Large intestine (tissue), 3 donors: ENCODE results near the gene DHRS4. TPM values are rescaled to one million over a fixed set of nuclear protein-coding genes. Genes with fewer than 3 reads are reported as not detected.
"Not testable (repeated sequence)": the region's sequence is repeated elsewhere in the genome, so short reads cannot be mapped to it uniquely, and the experiment has no call there.

ENCODE experiments used
- DNase-seq, 2 donors: peaks; one replicate each; pipeline versions ENCODE4 v3.0.0 to v3.0.0-alpha.2; 2013
- H3K27ac ChIP-seq: one replicate; pipeline ENCODE4 v1.5.1; 2013; ENCODE audit warnings: low read length
- H3K27me3 ChIP-seq: 2 replicates; pipeline ENCODE4 v1.6.1; 2013; ENCODE audit warnings: low read length; ENCODE audit not compliant: control insufficient read depth, insufficient read depth
- H3K36me3 ChIP-seq: 2 replicates; pipeline ENCODE4 v1.6.1; 2013; ENCODE audit warnings: low read length; ENCODE audit not compliant: control insufficient read depth, insufficient read depth
- H3K4me1 ChIP-seq: one replicate; pipeline ENCODE4 v1.6.1; 2013; ENCODE audit warnings: low read length; ENCODE audit not compliant: control insufficient read depth, insufficient read depth
- H3K4me3 ChIP-seq: one replicate; pipeline ENCODE4 v1.5.1; 2013; ENCODE audit warnings: low read length
- H3K9me3 ChIP-seq: one replicate; pipeline ENCODE4 v1.6.1; 2013; ENCODE audit warnings: mild to moderate bottlenecking, low read depth, low read length, moderate library complexity; ENCODE audit not compliant: control insufficient read depth
- WGBS: methylation state at CpG from one replicate; pipeline ENCODE4 v1.1.5; 2013; ENCODE audit warnings: low lambda C conversion rate; ENCODE audit not compliant: insufficient coverage; 5-methylcytosine and 5-hydroxymethylcytosine counted together
- polyA plus RNA-seq: library from polyadenylated mRNA; unstranded; fragments of 120-200 nt; gene quantifications from one replicate; pipeline ENCODE4 v1.2.1, GENCODE V29; 2013

The DHRS4 gene
- polyA plus RNA-seq, 1 donor: 48.7 TPM

GRCh38 chr14:23974041-23974440, 20.5 kb downstream of the DHRS4 start:
- H3K27ac ChIP-seq, H3K27me3 ChIP-seq, H3K4me3 ChIP-seq, DNase-seq, H3K36me3 ChIP-seq, H3K4me1 ChIP-seq, H3K9me3 ChIP-seq: not testable (repeated sequence)

- not testable (repeated sequence) for H3K27me3 ChIP-seq, H3K27ac ChIP-seq, H3K36me3 ChIP-seq, H3K4me1 ChIP-seq, H3K9me3 ChIP-seq, DNase-seq, H3K4me3 ChIP-seq
- no CpG with 5 or more reads among the region's 2 CpGs for WGBS
Observed at GRCh38 chr14:23977208-23977607, 23.6 kb downstream of the DHRS4 start.

GRCh38 chr14:23981951-23982813, 28.6 kb downstream of the DHRS4 start:
- peaks cover 15% of the 10 kb centered on the region for H3K4me1 ChIP-seq
- peak; percentile 50 to 76 for DNase-seq
- H3K27me3 ChIP-seq, H3K9me3 ChIP-seq, H3K4me3 ChIP-seq, H3K36me3 ChIP-seq: not testable (repeated sequence)
- WGBS: 100% methylated on average over 1 of the region's 10 CpGs
- peak overlapping the region; percentile 62 for H3K27ac ChIP-seq

- Histone ChIP-seq H3K4me1 (peaks cover 20% of the 10 kb centered on the region), H3K9me3 (no peaks in the 10 kb centered on the region), H3K4me3 (no peak overlapping the region), H3K36me3 (no peaks in the 10 kb centered on the region), H3K27me3 (no peaks in the 10 kb centered on the region), H3K27ac (peak overlapping the region; percentile 24)
- DNase-seq: peak in 1 of 2 donors; percentile 37
- no CpG with 5 or more reads among the region's 4 CpGs for WGBS
Observed at GRCh38 chr14:23984891-23985602, 31.5 kb downstream of the DHRS4 start.

GRCh38 chr14:23988223-23988606, 34.6 kb downstream of the DHRS4 start:
- H3K4me3 ChIP-seq, DNase-seq, H3K9me3 ChIP-seq, H3K36me3 ChIP-seq, H3K27me3 ChIP-seq: not testable (repeated sequence)
- WGBS: no CpG with 5 or more reads among the region's 6 CpGs
- H3K27ac ChIP-seq: peak overlapping the region; percentile 10
- peaks cover 11% of the 10 kb centered on the region for H3K4me1 ChIP-seq

- not testable (repeated sequence) for H3K9me3 ChIP-seq, H3K36me3 ChIP-seq, H3K27me3 ChIP-seq
- DNase-seq: peak; percentile 85 to 95
- no CpG with 5 or more reads among the region's 40 CpGs for WGBS
- peak within 1 kb of the TSS; percentile 42 for H3K4me3 ChIP-seq
- H3K4me1 ChIP-seq: peaks cover 11% of the 10 kb centered on the region
- peak within 1 kb of the TSS; percentile 61 for H3K27ac ChIP-seq
Observed at GRCh38 chr14:23988607-23989363, 35.2 kb downstream of the DHRS4 start, which contains the start of gene DHRS4L2. TSS of gene DHRS4L2 (plus strand) at chr14:23988929. CDS start at chr14:23988948, 19 bp downstream.

- peaks cover 11% of the 10 kb centered on the region for H3K4me1 ChIP-seq
- not testable (repeated sequence) for H3K36me3 ChIP-seq, DNase-seq, H3K4me3 ChIP-seq, H3K27ac ChIP-seq, H3K27me3 ChIP-seq, H3K9me3 ChIP-seq
- WGBS: no CpG with 5 or more reads among the region's 21 CpGs
Observed at GRCh38 chr14:23989734-23990445, 36.3 kb downstream of the DHRS4 start.

GRCh38 chr14:23990961-23991360, 37.4 kb downstream of the DHRS4 start:
- not testable (repeated sequence) for H3K9me3 ChIP-seq, H3K4me3 ChIP-seq, H3K27ac ChIP-seq, DNase-seq, H3K36me3 ChIP-seq, H3K27me3 ChIP-seq
- WGBS: no CpG with 5 or more reads among the region's 1 CpG
- peaks cover 11% of the 10 kb centered on the region for H3K4me1 ChIP-seq

- not testable (repeated sequence) for H3K36me3 ChIP-seq, H3K9me3 ChIP-seq, H3K4me3 ChIP-seq, H3K4me1 ChIP-seq, H3K27me3 ChIP-seq, DNase-seq, H3K27ac ChIP-seq
- no CpG with 5 or more reads among the region's 3 CpGs for WGBS
Observed at GRCh38 chr14:23993042-23993441, 39.5 kb downstream of the DHRS4 start.

- not testable (repeated sequence) for H3K4me1 ChIP-seq, H3K9me3 ChIP-seq, DNase-seq, H3K36me3 ChIP-seq, H3K27me3 ChIP-seq, H3K27ac ChIP-seq, H3K4me3 ChIP-seq
Observed at GRCh38 chr14:23996009-23996408, 42.4 kb downstream of the DHRS4 start.
